ENCODE data around the gene KIF3B. TPM values are rescaled to one million over a fixed set of nuclear protein-coding genes. Genes with fewer than 3 reads are reported as not detected.
"Not testable (repeated sequence)": the region's sequence is repeated elsewhere in the genome, so short reads cannot be mapped to it uniquely, and the experiment has no call there.

The KIF3B gene
- polyA plus RNA-seq, 4 donors: 16.2 to 62.0 (median 26.5) TPM

- Histone ChIP-seq H3K27me3 (ENCODE audit: control insufficient read depth in 3 of 3, insufficient read depth in 3 of 3, low read length in 3 of 3) (no peaks in the 10 kb centered on the region), H3K36me3 (ENCODE audit: control insufficient read depth in 3 of 3, insufficient read depth in 2 of 3, low read depth in 1 of 3, low read length in 3 of 3) (peaks cover 0 to 28% (median 0%) of the 10 kb centered on the region in 3 donors), H3K4me1 (ENCODE audit: control insufficient read depth in 3 of 3, insufficient read depth in 2 of 3, low read depth in 1 of 3, low read length in 2 of 3) (peaks cover 3 to 49% (median 11%) of the 10 kb centered on the region in 3 donors), H3K4me3 (ENCODE audit: low read depth in 1 of 3, low read length in 3 of 3) (no peak overlapping the region), H3K27ac (ENCODE audit: low read depth in 1 of 3, low read length in 2 of 3) (peak overlapping the region in 1 of 3 donors; percentile 47), H3K9me3 (ENCODE audit: control insufficient read depth in 2 of 2, insufficient read depth in 1 of 2, low read depth in 1 of 2, low read length in 1 of 2) (no peaks in the 10 kb centered on the region)
- WGBS, 3 donors: 15 to 50% (median 22%) methylated on average over 4 of the region's 4 CpGs
- DNase-seq (no peak), FAIRE-seq (no peak)
Observed at GRCh38 chr20:32282461-32282860, 5.0 kb downstream of the KIF3B start.

GRCh38 chr20:32285082-32285620, 7.7 kb downstream of the KIF3B start:
- Histone ChIP-seq H3K4me3 (ENCODE audit: low read depth in 1 of 3, low read length in 3 of 3) (no peak overlapping the region), H3K4me1 (ENCODE audit: control insufficient read depth in 3 of 3, insufficient read depth in 2 of 3, low read depth in 1 of 3, low read length in 2 of 3) (peaks cover 5 to 57% (median 5%) of the 10 kb centered on the region in 3 donors), H3K9me3 (ENCODE audit: control insufficient read depth in 2 of 2, insufficient read depth in 1 of 2, low read depth in 1 of 2, low read length in 1 of 2) (no peaks in the 10 kb centered on the region), H3K36me3 (ENCODE audit: control insufficient read depth in 3 of 3, insufficient read depth in 2 of 3, low read depth in 1 of 3, low read length in 3 of 3) (peaks cover 0 to 34% (median 0%) of the 10 kb centered on the region in 3 donors), H3K27me3 (ENCODE audit: control insufficient read depth in 3 of 3, insufficient read depth in 3 of 3, low read length in 3 of 3) (no peaks in the 10 kb centered on the region), H3K27ac (ENCODE audit: low read depth in 1 of 3, low read length in 2 of 3) (peak overlapping the region; percentile 56 to 85 (median 73))
- FAIRE-seq: no peak
- no peak for DNase-seq
- 23 to 55% (median 32%) methylated on average over 3 of the region's 3 CpGs for WGBS, 3 donors

GRCh38 chr20:32285621-32286371, 8.3 kb downstream of the KIF3B start:
- peak; percentile 70 to 89 for DNase-seq
- WGBS, 3 donors: 12 to 31% (median 17%) methylated on average over 4 of the region's 4 CpGs
- FAIRE-seq: no peak
- Histone ChIP-seq H3K27me3 (ENCODE audit: control insufficient read depth in 3 of 3, insufficient read depth in 3 of 3, low read length in 3 of 3) (no peaks in the 10 kb centered on the region), H3K4me3 (ENCODE audit: low read depth in 1 of 3, low read length in 3 of 3) (no peak overlapping the region), H3K27ac (ENCODE audit: low read depth in 1 of 3, low read length in 2 of 3) (peak overlapping the region; percentile 56 to 85 (median 73)), H3K4me1 (ENCODE audit: control insufficient read depth in 3 of 3, insufficient read depth in 2 of 3, low read depth in 1 of 3, low read length in 2 of 3) (peaks cover 5 to 60% (median 7%) of the 10 kb centered on the region in 3 donors), H3K36me3 (ENCODE audit: control insufficient read depth in 3 of 3, insufficient read depth in 2 of 3, low read depth in 1 of 3, low read length in 3 of 3) (peaks cover 0 to 34% (median 0%) of the 10 kb centered on the region in 3 donors), H3K9me3 (ENCODE audit: control insufficient read depth in 2 of 2, insufficient read depth in 1 of 2, low read depth in 1 of 2, low read length in 1 of 2) (no peaks in the 10 kb centered on the region)

- Histone ChIP-seq H3K4me3 (ENCODE audit: low read depth in 1 of 3, low read length in 3 of 3) (no peak overlapping the region), H3K4me1 (ENCODE audit: control insufficient read depth in 3 of 3, insufficient read depth in 2 of 3, low read depth in 1 of 3, low read length in 2 of 3) (peaks cover 5 to 54% (median 7%) of the 10 kb centered on the region in 3 donors), H3K27me3 (ENCODE audit: control insufficient read depth in 3 of 3, insufficient read depth in 3 of 3, low read length in 3 of 3) (no peaks in the 10 kb centered on the region), H3K36me3 (ENCODE audit: control insufficient read depth in 3 of 3, insufficient read depth in 2 of 3, low read depth in 1 of 3, low read length in 3 of 3) (peaks cover 0 to 34% (median 0%) of the 10 kb centered on the region in 3 donors), H3K27ac (ENCODE audit: low read depth in 1 of 3, low read length in 2 of 3) (peak overlapping the region in 2 of 3 donors; percentile 20 to 73), H3K9me3 (ENCODE audit: control insufficient read depth in 2 of 2, insufficient read depth in 1 of 2, low read depth in 1 of 2, low read length in 1 of 2) (no peaks in the 10 kb centered on the region)
- DNase-seq: no peak
- 86 to 96% (median 91%) methylated on average over 6 of the region's 6 CpGs for WGBS, 3 donors
- no peak for FAIRE-seq
Observed at GRCh38 chr20:32287231-32287638, 9.8 kb downstream of the KIF3B start.

GRCh38 chr20:32288225-32288849, 10.9 kb downstream of the KIF3B start:
- Histone ChIP-seq H3K36me3 (ENCODE audit: control insufficient read depth in 3 of 3, insufficient read depth in 2 of 3, low read depth in 1 of 3, low read length in 3 of 3) (peaks cover 0 to 38% (median 0%) of the 10 kb centered on the region in 3 donors), H3K4me1 (ENCODE audit: control insufficient read depth in 3 of 3, insufficient read depth in 2 of 3, low read depth in 1 of 3, low read length in 2 of 3) (peaks cover 5 to 49% (median 7%) of the 10 kb centered on the region in 3 donors), H3K9me3 (ENCODE audit: control insufficient read depth in 2 of 2, insufficient read depth in 1 of 2, low read depth in 1 of 2, low read length in 1 of 2) (no peaks in the 10 kb centered on the region), H3K27me3 (ENCODE audit: control insufficient read depth in 3 of 3, insufficient read depth in 3 of 3, low read length in 3 of 3) (no peaks in the 10 kb centered on the region), H3K4me3 (ENCODE audit: low read depth in 1 of 3, low read length in 3 of 3) (no peak overlapping the region), H3K27ac (ENCODE audit: low read depth in 1 of 3, low read length in 2 of 3) (peak overlapping the region in 1 of 3 donors; percentile 89)
- no peak for DNase-seq
- FAIRE-seq: no peak
- WGBS, 3 donors: 77 to 90% (median 78%) methylated on average over 6 of the region's 6 CpGs

GRCh38 chr20:32289299-32289660, 11.8 kb downstream of the KIF3B start:
- H3K27me3 ChIP-seq (ENCODE audit: control insufficient read depth in 3 of 3, insufficient read depth in 3 of 3, low read length in 3 of 3); DNase-seq; H3K4me3 ChIP-seq (ENCODE audit: low read depth in 1 of 3, low read length in 3 of 3); H3K9me3 ChIP-seq (ENCODE audit: control insufficient read depth in 2 of 2, insufficient read depth in 1 of 2, low read depth in 1 of 2, low read length in 1 of 2); FAIRE-seq: not testable (repeated sequence)
- peaks cover 5 to 43% (median 7%) of the 10 kb centered on the region in 3 donors for H3K4me1 ChIP-seq (ENCODE audit: control insufficient read depth in 3 of 3, insufficient read depth in 2 of 3, low read depth in 1 of 3, low read length in 2 of 3)
- peaks cover 0 to 30% (median 0%) of the 10 kb centered on the region in 3 donors for H3K36me3 ChIP-seq (ENCODE audit: control insufficient read depth in 3 of 3, insufficient read depth in 2 of 3, low read depth in 1 of 3, low read length in 3 of 3)
- WGBS, 3 donors: 65 to 82% (median 71%) methylated on average over 4 of the region's 4 CpGs
- peak overlapping the region in 2 of 3 donors; percentile 58 to 89 for H3K27ac ChIP-seq (ENCODE audit: low read depth in 1 of 3, low read length in 2 of 3)

GRCh38 chr20:32289661-32290431, 12.4 kb downstream of the KIF3B start:
- H3K36me3 ChIP-seq (ENCODE audit: control insufficient read depth in 3 of 3, insufficient read depth in 2 of 3, low read depth in 1 of 3, low read length in 3 of 3): peaks cover 0 to 28% (median 0%) of the 10 kb centered on the region in 3 donors
- DNase-seq: peak; percentile 90 to 93
- H3K27me3 ChIP-seq (ENCODE audit: control insufficient read depth in 3 of 3, insufficient read depth in 3 of 3, low read length in 3 of 3): no peaks in the 10 kb centered on the region
- H3K4me3 ChIP-seq (ENCODE audit: low read depth in 1 of 3, low read length in 3 of 3): no peak overlapping the region
- H3K27ac ChIP-seq (ENCODE audit: low read depth in 1 of 3, low read length in 2 of 3): peak overlapping the region; percentile 56 to 89 (median 79)
- H3K4me1 ChIP-seq (ENCODE audit: control insufficient read depth in 3 of 3, insufficient read depth in 2 of 3, low read depth in 1 of 3, low read length in 2 of 3): peaks cover 5 to 37% (median 7%) of the 10 kb centered on the region in 3 donors
- FAIRE-seq: no peak
- WGBS, 3 donors: 43 to 71% (median 51%) methylated on average over 15 of the region's 15 CpGs
- H3K9me3 ChIP-seq (ENCODE audit: control insufficient read depth in 2 of 2, insufficient read depth in 1 of 2, low read depth in 1 of 2, low read length in 1 of 2): no peaks in the 10 kb centered on the region

GRCh38 chr20:32291166-32291565, 13.7 kb downstream of the KIF3B start:
- H3K4me1 ChIP-seq (ENCODE audit: control insufficient read depth in 3 of 3, insufficient read depth in 2 of 3, low read depth in 1 of 3, low read length in 2 of 3): peaks cover 2 to 24% (median 2%) of the 10 kb centered on the region in 3 donors
- no peak overlapping the region for H3K4me3 ChIP-seq (ENCODE audit: low read depth in 1 of 3, low read length in 3 of 3)
- H3K27me3 ChIP-seq (ENCODE audit: control insufficient read depth in 3 of 3, insufficient read depth in 3 of 3, low read length in 3 of 3): no peaks in the 10 kb centered on the region
- H3K27ac ChIP-seq (ENCODE audit: low read depth in 1 of 3, low read length in 2 of 3): no peak overlapping the region
- no peaks in the 10 kb centered on the region for H3K9me3 ChIP-seq (ENCODE audit: control insufficient read depth in 2 of 2, insufficient read depth in 1 of 2, low read depth in 1 of 2, low read length in 1 of 2)
- peaks cover 0 to 28% (median 0%) of the 10 kb centered on the region in 3 donors for H3K36me3 ChIP-seq (ENCODE audit: control insufficient read depth in 3 of 3, insufficient read depth in 2 of 3, low read depth in 1 of 3, low read length in 3 of 3)
- 94 to 100% (median 96%) methylated on average over 1 of the region's 1 CpG for WGBS, 3 donors
- FAIRE-seq: no peak
- DNase-seq: no peak

Data from small intestine (tissue), 7 donors.